Measurements from ENCODE around the gene DAG1.

Gene DAG1

GRCh38 chr3:49554633-49555265, 84.7 kb downstream of the DAG1 start:
- no peak for DNase-seq (ENCODE audit: low read depth)

GRCh38 chr3:49556500-49557275, 86.6 kb downstream of the DAG1 start:
- no peak for DNase-seq (ENCODE audit: low read depth)

- DNase-seq (ENCODE audit: low read depth): no peak
Observed at GRCh38 chr3:49563040-49563578, 93.0 kb downstream of the DAG1 start.

- no peak for DNase-seq (ENCODE audit: low read depth)
Observed at GRCh38 chr3:49563766-49564165, 93.7 kb downstream of the DAG1 start.

GRCh38 chr3:49566312-49566711, 96.2 kb downstream of the DAG1 start:
- DNase-seq (ENCODE audit: low read depth): no peak

GRCh38 chr3:49567406-49567805, 97.3 kb downstream of the DAG1 start:
- no peak for DNase-seq (ENCODE audit: low read depth)

GRCh38 chr3:49568965-49569364, 98.9 kb downstream of the DAG1 start:
- no peak for DNase-seq (ENCODE audit: low read depth)

GRCh38 chr3:49570028-49570654, 100.1 kb downstream of the DAG1 start:
- DNase-seq (ENCODE audit: low read depth): no peak

- DNase-seq (ENCODE audit: low read depth): no peak
Observed at GRCh38 chr3:49582177-49582576, 112.1 kb downstream of the DAG1 start.
